Dermis microvascular lymphatic vessel endothelial cell (primary cell): Measurements from ENCODE around the gene ADIPOR1. TPM values are rescaled to one million over a fixed set of nuclear protein-coding genes. Genes with fewer than 3 reads are reported as not detected.
A peak's percentile ranks its signal among the peaks of the same experiment; 100 is the strongest.
"Not testable (repeated sequence)": the region's sequence is repeated elsewhere in the genome, so short reads cannot be mapped to it uniquely, and the experiment has no call there.

ENCODE experiments used
- DNase-seq, 2 donors: peaks; one replicate each; pipeline versions ENCODE4 v3.0.0 to v3.0.0-alpha.2; 2010; ENCODE audit warnings: low read depth in 2 of 2
- total RNA-seq: library from RNA; depleted of rRNA; stranded (reverse); fragments of >200 nt; gene quantifications from 2 replicates; pipeline ENCODE4 v1.2.1, GENCODE V29; 2014

ADIPOR1 gene
- total RNA-seq, 1 donor from 2014 or later = 78.8 TPM

- no peak for DNase-seq
These were observed 19.7 kb downstream of the ADIPOR1 start for GRCh38 chr1:202938287-202938925.

DNA sequence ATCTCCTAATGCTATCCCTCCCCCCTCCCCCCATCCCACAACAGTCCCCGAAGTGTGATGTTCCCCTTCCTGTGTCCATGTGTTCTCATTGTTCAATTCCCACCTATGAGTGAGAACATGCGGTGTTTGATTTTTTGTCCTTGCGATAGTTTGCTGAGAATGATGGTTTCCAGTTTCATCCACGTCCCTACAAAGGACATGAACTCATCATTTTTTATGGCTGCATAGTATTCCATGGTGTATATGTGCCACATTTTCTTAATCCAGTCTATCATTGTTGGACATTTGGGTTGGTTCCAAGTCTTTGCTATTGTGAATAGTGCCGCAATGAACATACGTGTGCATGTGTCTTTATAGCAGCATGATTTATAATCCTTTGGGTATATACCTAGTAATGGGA lies 21.7 kb downstream of the ADIPOR1 start:
- not testable (repeated sequence) for DNase-seq

DNA sequence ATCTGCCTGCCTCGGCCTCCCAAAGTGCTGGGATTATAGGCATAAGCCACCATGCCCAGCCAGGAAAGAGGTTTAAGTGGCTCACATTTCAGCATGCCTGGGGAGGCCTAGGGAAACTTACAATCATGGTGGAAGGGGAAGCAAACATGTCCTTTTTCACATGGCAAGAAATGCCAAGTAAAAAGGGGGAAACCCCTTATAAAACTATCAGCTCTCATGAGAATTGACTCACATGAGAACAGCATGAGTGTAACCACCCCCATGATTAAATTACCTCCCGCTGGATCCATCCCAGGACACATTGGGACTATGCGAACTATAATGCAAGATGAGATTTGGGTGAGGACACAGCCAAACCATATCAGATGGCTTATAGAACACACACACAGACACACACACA lies 22.3 kb downstream of the ADIPOR1 start:
- DNase-seq = no peak

DNA sequence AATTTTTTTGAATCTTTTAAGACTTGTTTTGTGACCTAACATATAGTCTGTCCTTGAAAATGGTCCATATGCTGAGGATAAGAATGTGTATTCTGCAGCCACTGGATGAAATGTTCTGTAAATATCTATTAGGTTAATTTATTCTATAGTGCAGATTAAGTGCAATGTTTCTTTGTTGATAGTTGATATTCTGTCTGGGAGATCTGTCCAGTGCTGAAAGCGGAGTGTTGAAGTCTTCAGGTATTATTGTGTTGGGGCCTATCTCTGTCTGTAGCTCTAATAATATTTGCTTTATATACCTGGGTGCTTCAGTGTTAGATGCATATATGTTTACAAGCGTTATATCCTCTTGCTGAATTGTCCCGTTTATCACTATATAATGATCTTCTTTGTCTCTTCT lies 23.4 kb downstream of the ADIPOR1 start:
- no peak for DNase-seq

GRCh38 chr1:202932476-202932875 lies 25.6 kb downstream of the ADIPOR1 start:
- no peak for DNase-seq

DNA sequence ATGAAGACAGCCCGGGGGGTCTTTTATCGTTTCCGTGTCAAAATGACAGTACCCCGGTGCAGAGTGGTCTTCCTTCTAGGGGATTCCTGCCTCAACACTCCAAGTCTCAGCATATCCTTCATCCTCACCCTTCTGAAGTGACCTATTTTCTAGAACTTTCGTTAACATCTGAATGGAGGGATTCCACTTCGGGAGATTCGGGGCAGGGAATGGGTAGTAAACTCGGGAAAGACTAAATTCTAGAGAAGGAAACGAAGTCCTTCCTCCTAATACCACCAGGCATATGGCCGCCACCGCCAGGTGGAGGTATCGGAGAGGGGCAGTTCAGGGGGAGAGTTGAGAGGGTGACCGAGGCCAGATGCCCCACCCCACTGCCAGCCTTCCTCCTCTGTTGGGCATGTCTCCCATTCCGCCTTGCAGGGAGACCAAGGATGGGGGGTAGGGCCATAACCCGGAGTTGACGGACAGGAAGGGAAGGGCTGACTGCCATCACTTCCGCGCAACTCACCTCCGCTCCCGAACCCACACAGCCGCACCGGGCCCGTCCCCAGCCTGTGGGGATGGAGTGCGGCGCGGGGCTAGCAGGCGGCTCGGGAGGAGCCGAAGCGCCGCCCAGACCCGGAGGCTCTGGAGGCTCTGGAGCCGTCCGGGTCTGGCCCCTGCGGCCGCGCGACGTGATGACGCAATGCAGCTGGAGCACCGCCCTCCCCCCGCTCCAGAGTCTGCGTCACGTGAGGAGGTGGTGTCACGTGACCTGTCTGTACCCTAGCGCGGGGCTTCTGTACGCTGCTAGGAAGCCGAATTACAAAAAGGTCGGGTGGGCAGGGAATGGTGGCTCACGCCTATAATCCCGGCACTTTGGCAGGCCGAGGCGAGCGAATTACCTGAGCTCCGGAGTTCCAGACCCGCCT lies 31.3 kb downstream of the ADIPOR1 start, which contains the start of gene KLHL12:
KLHL12 (minus strand) TSS at position 654 of the 911 bp plus-strand sequence. CDS start 2,072 bp downstream, outside the sequence.
- DNase-seq = peak; percentile 93 to 98

- no peak for DNase-seq
These were observed 34.6 kb downstream of the ADIPOR1 start for GRCh38 chr1:202923533-202923932.

- DNase-seq = no peak
These were observed 38.5 kb downstream of the ADIPOR1 start for GRCh38 chr1:202919615-202920014.

GRCh38 chr1:202915146-202915545 lies 43.0 kb downstream of the ADIPOR1 start:
- DNase-seq = no peak

- not testable (repeated sequence) for DNase-seq
These were observed 45.6 kb downstream of the ADIPOR1 start for GRCh38 chr1:202912476-202912875.

DNA sequence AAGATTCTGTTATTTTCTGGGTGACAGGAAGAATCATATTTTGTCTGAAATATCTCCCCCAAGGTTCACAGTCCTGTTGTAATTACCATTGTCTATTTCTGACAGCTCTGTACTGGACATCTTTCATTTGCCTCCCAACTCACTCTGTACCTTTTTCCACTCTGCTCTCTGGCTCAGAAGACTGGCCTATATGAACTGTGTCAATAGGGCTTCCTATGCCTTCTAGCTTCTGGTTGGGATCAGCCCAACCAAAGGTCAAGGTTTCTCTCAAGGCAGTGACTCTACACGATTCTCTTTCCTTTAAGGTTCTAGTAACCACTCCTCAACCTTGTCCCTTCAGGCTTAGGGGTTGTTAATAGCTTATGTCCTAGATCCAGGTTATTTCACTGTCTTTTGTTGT lies 48.6 kb downstream of the ADIPOR1 start:
- DNase-seq = no peak

DNA sequence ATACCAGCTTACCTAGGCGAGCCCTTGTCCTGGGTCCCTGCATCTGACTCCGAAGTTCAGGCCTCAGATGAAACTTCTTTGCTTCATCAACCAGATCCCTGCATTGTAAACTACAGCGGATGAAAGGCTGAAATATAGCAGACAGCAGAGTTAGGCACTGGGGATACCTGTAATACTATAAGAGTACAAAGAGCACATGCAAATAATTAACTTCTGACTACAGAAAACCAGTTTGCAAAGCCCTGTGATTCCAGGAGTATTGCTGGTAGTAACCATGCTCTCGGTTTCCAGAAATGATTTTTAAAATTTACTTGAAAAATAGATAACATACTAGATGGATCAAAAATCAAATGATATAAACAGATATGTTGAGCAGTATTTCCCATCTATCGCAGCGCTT lies 49.1 kb downstream of the ADIPOR1 start:
- no peak for DNase-seq

- no peak for DNase-seq
These were observed 52.8 kb downstream of the ADIPOR1 start for GRCh38 chr1:202905331-202905730.

DNA sequence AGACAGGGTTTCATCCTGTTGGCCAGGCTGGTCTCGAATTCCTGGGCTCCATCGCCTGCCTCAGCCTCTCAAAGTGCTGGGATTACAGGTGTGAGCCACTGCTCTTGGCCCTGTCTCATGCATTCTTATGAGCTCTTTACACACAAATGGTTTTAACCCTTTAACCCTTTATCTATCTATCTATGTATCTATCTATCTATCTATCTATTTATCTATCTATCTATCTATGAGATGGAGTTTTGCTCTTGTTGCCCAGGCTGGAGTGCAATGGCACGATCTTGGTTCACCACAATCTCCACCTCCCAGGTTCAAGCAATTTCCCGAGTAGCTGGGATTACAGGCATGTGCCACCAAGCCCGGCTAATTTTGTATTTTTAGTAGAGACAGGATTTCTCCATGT lies 54.3 kb downstream of the ADIPOR1 start:
- not testable (repeated sequence) for DNase-seq

GRCh38 chr1:202901555-202901954 lies 56.6 kb downstream of the ADIPOR1 start:
- DNase-seq = no peak

- no peak for DNase-seq
These were observed 65.6 kb downstream of the ADIPOR1 start for GRCh38 chr1:202892501-202892900.

Other genes starting within 250 kb of the ADIPOR1 start
- gene SYT2, start 247.9 kb downstream of the ADIPOR1 start, total RNA-seq = not detected in 2 replicates
- 46.1 and 67.4 TPM in 2 replicates for gene KDM5B, start 149.9 kb downstream of the ADIPOR1 start, total RNA-seq
- gene PCAT6, start 147.4 kb downstream of the ADIPOR1 start, total RNA-seq = 0.13 and 0.25 TPM in 2 replicates
- gene RABIF, start 69.2 kb downstream of the ADIPOR1 start, total RNA-seq = 8.5 and 10.5 TPM in 2 replicates
- 20.5 and 22.6 TPM in 2 replicates for gene KLHL12, start 31.1 kb downstream of the ADIPOR1 start, total RNA-seq
- 26.6 and 38.8 TPM in 2 replicates for gene CYB5R1, start 8.9 kb upstream of the ADIPOR1 start, total RNA-seq
- 69.3 and 73.2 TPM in 2 replicates for gene TMEM183A, start 49.1 kb upstream of the ADIPOR1 start, total RNA-seq
- 0.13 TPM in 2 replicates for gene PPFIA4, start 68.2 kb upstream of the ADIPOR1 start, total RNA-seq
- gene MYOG, start 127.7 kb upstream of the ADIPOR1 start, total RNA-seq = not detected in 2 replicates
- gene ADORA1, start 169.4 kb upstream of the ADIPOR1 start, total RNA-seq = not detected in 2 replicates
- gene MYBPH, start 217.5 kb upstream of the ADIPOR1 start, total RNA-seq = not detected in 2 replicates
- gene CHI3L1, start 228.4 kb upstream of the ADIPOR1 start, total RNA-seq = under 0.01 TPM in 1 of 2 replicates, not detected in the other